ENCODE results near the gene ACTL6B. TPM values are rescaled to one million over a fixed set of nuclear protein-coding genes. Genes with fewer than 3 reads are reported as not detected.

The ACTL6B gene
- total RNA-seq, 1 donor from 2014 or later = not detected

- Histone ChIP-seq H3K4me2 (peak overlapping the region; percentile 90), H3K79me2 (ENCODE audit: low read depth) (no peaks in the 10 kb centered on the region), H3K27me3 (peaks cover 30% of the 10 kb centered on the region), H3K4me1 (peaks cover 32% of the 10 kb centered on the region), H3F3A (ENCODE audit: low read depth) (peaks cover 45% of the 10 kb centered on the region), H4K20me1 (ENCODE audit: low read depth) (peaks cover 5% of the 10 kb centered on the region), H3K9ac (no peak overlapping the region), H3K4me3 (no peak overlapping the region), H2AFZ (replicated peaks) (no peak overlapping the region), H3K27ac (no peak overlapping the region), H3K9me3 (ENCODE audit: low read depth) (no peaks in the 10 kb centered on the region), H3K36me3 (no peaks in the 10 kb centered on the region)
- TF ChIP-seq EZH2 (IDR thresholded peaks at IDR 0.05) (no peak), EZH2phosphoT487 (IDR thresholded peaks at IDR 0.05) (no peak)
- TF ChIP-seq, protein P1, sequence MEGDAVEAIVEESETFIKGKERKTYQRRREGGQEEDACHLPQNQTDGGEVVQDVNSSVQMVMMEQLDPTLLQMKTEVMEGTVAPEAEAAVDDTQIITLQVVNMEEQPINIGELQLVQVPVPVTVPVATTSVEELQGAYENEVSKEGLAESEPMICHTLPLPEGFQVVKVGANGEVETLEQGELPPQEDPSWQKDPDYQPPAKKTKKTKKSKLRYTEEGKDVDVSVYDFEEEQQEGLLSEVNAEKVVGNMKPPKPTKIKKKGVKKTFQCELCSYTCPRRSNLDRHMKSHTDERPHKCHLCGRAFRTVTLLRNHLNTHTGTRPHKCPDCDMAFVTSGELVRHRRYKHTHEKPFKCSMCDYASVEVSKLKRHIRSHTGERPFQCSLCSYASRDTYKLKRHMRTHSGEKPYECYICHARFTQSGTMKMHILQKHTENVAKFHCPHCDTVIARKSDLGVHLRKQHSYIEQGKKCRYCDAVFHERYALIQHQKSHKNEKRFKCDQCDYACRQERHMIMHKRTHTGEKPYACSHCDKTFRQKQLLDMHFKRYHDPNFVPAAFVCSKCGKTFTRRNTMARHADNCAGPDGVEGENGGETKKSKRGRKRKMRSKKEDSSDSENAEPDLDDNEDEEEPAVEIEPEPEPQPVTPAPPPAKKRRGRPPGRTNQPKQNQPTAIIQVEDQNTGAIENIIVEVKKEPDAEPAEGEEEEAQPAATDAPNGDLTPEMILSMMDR (IDR thresholded peaks at IDR 0.05) = no peak
- Mint-ChIP-seq H3K27me3 (ENCODE audit: insufficient read depth, low read depth) (peaks cover 13% of the 10 kb centered on the region), H3K9me3 (no peaks in the 10 kb centered on the region), H3K27ac (no peak overlapping the region), H3K36me3 (no peaks in the 10 kb centered on the region), H3K4me3 (peak overlapping the region; percentile 50), H3K4me1 (peaks cover 36% of the 10 kb centered on the region)
- no peak for DNase-seq (ENCODE audit: low spot score)
Measured at GRCh38 chr7:100606313-100606712, 49.9 kb downstream of the ACTL6B start.

GRCh38 chr7:100604976-100605911 lies 51.0 kb downstream of the ACTL6B start:
- Mint-ChIP-seq H3K4me3 (peak overlapping the region; percentile 85), H3K4me1 (peaks cover 37% of the 10 kb centered on the region), H3K27ac (no peak overlapping the region), H3K27me3 (ENCODE audit: insufficient read depth, low read depth) (peaks cover 13% of the 10 kb centered on the region), H3K36me3 (no peaks in the 10 kb centered on the region), H3K9me3 (no peaks in the 10 kb centered on the region)
- H3K9me3 ChIP-seq (ENCODE audit: low read depth) = no peaks in the 10 kb centered on the region
- H3F3A ChIP-seq (ENCODE audit: low read depth) = peaks cover 39% of the 10 kb centered on the region
- peak overlapping the region; percentile 90 for H3K4me2 ChIP-seq
- H2AFZ ChIP-seq (replicated peaks) = peak overlapping the region; percentile 50
- peaks cover 32% of the 10 kb centered on the region for H3K4me1 ChIP-seq
- peaks cover 5% of the 10 kb centered on the region for H4K20me1 ChIP-seq (ENCODE audit: low read depth)
- H3K27ac ChIP-seq = no peak overlapping the region
- no peaks in the 10 kb centered on the region for H3K79me2 ChIP-seq (ENCODE audit: low read depth)
- peaks cover 30% of the 10 kb centered on the region for H3K27me3 ChIP-seq
- TF ChIP-seq EZH2 (IDR thresholded peaks at IDR 0.05) (peak; percentile 53), EZH2phosphoT487 (IDR thresholded peaks at IDR 0.05) (no peak)
- no peak overlapping the region for H3K9ac ChIP-seq
- H3K36me3 ChIP-seq = no peaks in the 10 kb centered on the region
- H3K4me3 ChIP-seq = peak overlapping the region; percentile 63
- peak; percentile 80 for DNase-seq (ENCODE audit: low spot score)

- Mint-ChIP-seq H3K36me3 (no peaks in the 10 kb centered on the region), H3K27me3 (ENCODE audit: insufficient read depth, low read depth) (peaks cover 13% of the 10 kb centered on the region), H3K4me3 (peak overlapping the region; percentile 85), H3K9me3 (no peaks in the 10 kb centered on the region), H3K4me1 (peaks cover 38% of the 10 kb centered on the region), H3K27ac (no peak overlapping the region)
- Histone ChIP-seq H3K9ac (no peak overlapping the region), H3K36me3 (no peaks in the 10 kb centered on the region), H3K9me3 (ENCODE audit: low read depth) (no peaks in the 10 kb centered on the region), H3K4me1 (peaks cover 32% of the 10 kb centered on the region), H4K20me1 (ENCODE audit: low read depth) (peaks cover 5% of the 10 kb centered on the region), H3K27ac (no peak overlapping the region), H2AFZ (replicated peaks) (peak overlapping the region; percentile 83), H3K27me3 (peaks cover 30% of the 10 kb centered on the region), H3F3A (ENCODE audit: low read depth) (peaks cover 34% of the 10 kb centered on the region), H3K4me2 (peak overlapping the region; percentile 90), H3K4me3 (peak overlapping the region; percentile 63), H3K79me2 (ENCODE audit: low read depth) (no peaks in the 10 kb centered on the region)
- TF ChIP-seq, protein P1 (IDR thresholded peaks at IDR 0.05) = peak; percentile 62
- no peak for TF ChIP-seq EZH2 (IDR thresholded peaks at IDR 0.05)
- DNase-seq (ENCODE audit: low spot score) = peak; percentile 90
Measured at GRCh38 chr7:100604028-100604975, 51.9 kb downstream of the ACTL6B start.

Data from neural progenitor cell (in vitro differentiated cells).